Stomach (tissue), 9 donors: ENCODE results near the gene TANGO2. TPM values are rescaled to one million over a fixed set of nuclear protein-coding genes. Genes with fewer than 3 reads are reported as not detected.

Source experiments
- DNase-seq, 2 donors: peaks; one replicate each; pipeline versions ENCODE4 v3.0.0 to v3.0.0-alpha.2; 2013 to 2019
- H3K27ac ChIP-seq, 5 donors: fragments of 200-600 bp in 4 of 5; sonication (generic) in 4 of 5; one replicate each; pipeline ENCODE4 v1.5.1; 2013 to 2019; ENCODE audit warnings: mild to moderate bottlenecking in 1 of 5, moderate library complexity in 1 of 5
- H3K27me3 ChIP-seq, 3 donors: fragments of 200-600 bp; sonication (generic); one replicate each; pipeline ENCODE4 v1.5.1; 2017 to 2019; ENCODE audit warnings: mixed run types in 1 of 3
- H3K36me3 ChIP-seq, 4 donors: fragments of 200-600 bp; sonication (generic); 1 replicate in 3 of 4; 2 replicates in 1 of 4; pipeline ENCODE4 v1.5.1; 2016 to 2019
- H3K4me1 ChIP-seq, 4 donors: fragments of 200-600 bp; sonication (generic); one replicate each; pipeline ENCODE4 v1.5.1; 2016 to 2019
- H3K4me3 ChIP-seq, 4 donors: fragments of 200-600 bp; sonication (generic) in 3 of 4; one replicate each; pipeline ENCODE4 v1.5.1; 2016 to 2019; ENCODE audit warnings: mild to moderate bottlenecking in 1 of 4
- H3K9me3 ChIP-seq, 4 donors: fragments of 200-600 bp; sonication (generic); one replicate each; pipeline ENCODE4 v1.5.1; 2016 to 2019
- EP300 ChIP-seq: sonication (generic); formaldehyde crosslinking; IDR thresholded peaks from one replicate; pipeline ENCODE4 v1.6.1; 2017; ENCODE audit warnings: antibody characterized with exemption
- POLR2A ChIP-seq, 4 donors: fragments of 450-650 bp; IDR thresholded peaks; one replicate each; pipeline ENCODE4 v1.6.1; 2016; ENCODE audit warnings: antibody characterized with exemption in 4 of 4, control low read depth in 2 of 4, mild to moderate bottlenecking in 1 of 4, moderate library complexity in 1 of 4
- POLR2AphosphoS5 ChIP-seq, 3 donors: sonication (generic); formaldehyde crosslinking; IDR thresholded peaks; one replicate each; pipeline ENCODE4 v1.6.1; 2016; ENCODE audit warnings: antibody characterized with exemption in 3 of 3
- WGBS, 5 donors: extraction: QIAGEN DNeasy Blood & Tissue Kit in 3 of 5; methylation state at CpG; one replicate each; pipeline versions ENCODE4 v1.1.5 to v1.1.7; 2013 to 2018; 5-methylcytosine and 5-hydroxymethylcytosine counted together
- intact Hi-C: fragments of 100-400 bp; cut with DNase I; formaldehyde crosslinking; loops from one replicate; pipeline ENCODE4 v1.15.1; 2023; ENCODE audit warnings: low total_unique reads
- polyA plus RNA-seq, 3 donors: library from polyadenylated mRNA; stranded (reverse); fragments of 200-250 nt; gene quantifications; one replicate each; pipeline ENCODE4 v1.2.3, GENCODE V29; 2013
- total RNA-seq, 5 donors: library from RNA; depleted of rRNA; stranded (reverse); fragments of >200 nt; gene quantifications; one replicate each; pipeline versions ENCODE4 v1.1.0 to v1.2.3, GENCODE V29; 2014 to 2016
- TF ChIP-seq, protein P1 (sequence below), 7 experiments: fragments of 450-650 bp in 4 of 7; fragments of 200-600 bp in 3 of 7; sonication (generic) in 3 of 7; IDR thresholded peaks; one replicate each; pipeline ENCODE4 v1.5.1; 2016 to 2019; ENCODE audit warnings: antibody characterized with exemption in 7 of 7, control low read depth in 2 of 7, mild to moderate bottlenecking in 1 of 7
- donor health status: healthy with polysubstance abuse.
- donor health status: Bipolar disorder and iron deficiency.
- donor health status: healthy.

Gene TANGO2
- total and polyA plus RNA-seq, 8 donors, result 13.8 to 38.8 (median 26.6) TPM

DNA sequence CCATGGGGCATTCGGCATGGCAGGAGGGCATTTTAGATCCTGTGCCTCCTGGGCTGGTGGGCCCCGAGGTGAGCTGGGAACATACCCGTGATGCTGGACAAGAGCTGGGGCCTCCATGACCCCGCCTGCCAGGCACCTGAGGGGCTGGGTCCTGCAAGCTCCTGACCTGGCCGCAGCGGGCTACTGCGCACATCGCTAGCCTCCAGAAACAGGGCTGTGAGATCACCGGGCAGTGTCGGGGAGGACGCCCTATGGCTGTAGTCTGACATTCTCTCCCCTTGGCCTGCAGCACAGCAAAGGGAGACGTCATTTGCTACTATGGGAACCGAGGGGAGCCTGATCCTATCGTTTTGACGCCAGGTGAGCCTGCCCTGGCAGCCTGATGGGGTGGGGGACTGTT lies 34.7 kb downstream of the TANGO2 start:
- peaks cover 56 to 100% (median 93%) of the 10 kb centered on the region in 4 donors for H3K36me3 ChIP-seq
- intact Hi-C loops, result no loop called here
- no peaks in the 10 kb centered on the region for H3K9me3 ChIP-seq
- no peak for DNase-seq
- H3K27ac ChIP-seq, result no peak overlapping the region
- H3K4me3 ChIP-seq, result no peak overlapping the region
- H3K4me1 ChIP-seq, result no peaks in the 10 kb centered on the region
- WGBS, 5 donors, result 91 to 94% (median 93%) methylated on average over 8 to 15 of the region's 15 CpGs; no CpG with 5 or more reads in 1 of the 5 donors
- H3K27me3 ChIP-seq, result no peaks in the 10 kb centered on the region
- TF ChIP-seq, protein P1, sequence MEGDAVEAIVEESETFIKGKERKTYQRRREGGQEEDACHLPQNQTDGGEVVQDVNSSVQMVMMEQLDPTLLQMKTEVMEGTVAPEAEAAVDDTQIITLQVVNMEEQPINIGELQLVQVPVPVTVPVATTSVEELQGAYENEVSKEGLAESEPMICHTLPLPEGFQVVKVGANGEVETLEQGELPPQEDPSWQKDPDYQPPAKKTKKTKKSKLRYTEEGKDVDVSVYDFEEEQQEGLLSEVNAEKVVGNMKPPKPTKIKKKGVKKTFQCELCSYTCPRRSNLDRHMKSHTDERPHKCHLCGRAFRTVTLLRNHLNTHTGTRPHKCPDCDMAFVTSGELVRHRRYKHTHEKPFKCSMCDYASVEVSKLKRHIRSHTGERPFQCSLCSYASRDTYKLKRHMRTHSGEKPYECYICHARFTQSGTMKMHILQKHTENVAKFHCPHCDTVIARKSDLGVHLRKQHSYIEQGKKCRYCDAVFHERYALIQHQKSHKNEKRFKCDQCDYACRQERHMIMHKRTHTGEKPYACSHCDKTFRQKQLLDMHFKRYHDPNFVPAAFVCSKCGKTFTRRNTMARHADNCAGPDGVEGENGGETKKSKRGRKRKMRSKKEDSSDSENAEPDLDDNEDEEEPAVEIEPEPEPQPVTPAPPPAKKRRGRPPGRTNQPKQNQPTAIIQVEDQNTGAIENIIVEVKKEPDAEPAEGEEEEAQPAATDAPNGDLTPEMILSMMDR (IDR thresholded peaks at IDR 0.05), result no peak
- TF ChIP-seq POLR2A (IDR thresholded peaks at IDR 0.05) (no peak), EP300 (no peak), POLR2AphosphoS5 (IDR thresholded peaks at IDR 0.05) (no peak)

DNA sequence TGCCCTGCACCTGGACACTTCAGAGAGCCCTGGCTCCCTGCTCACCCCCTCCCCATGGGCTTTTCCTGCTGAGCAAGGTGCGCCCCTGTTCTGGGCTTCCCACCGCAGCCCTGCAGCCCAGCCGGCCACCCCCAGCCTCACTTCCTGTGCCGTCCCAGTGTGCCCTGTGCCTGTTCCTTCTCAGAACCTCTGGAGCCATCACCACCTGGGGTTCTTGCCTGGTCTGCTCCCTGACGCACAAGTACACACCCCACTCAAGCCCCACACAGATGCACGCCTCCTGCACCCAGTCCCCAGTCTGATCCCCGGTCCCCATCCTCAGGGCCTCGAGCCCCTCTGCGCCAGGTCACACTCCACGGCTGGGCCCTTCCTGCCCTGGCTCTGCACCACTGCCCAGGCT lies 35.3 kb downstream of the TANGO2 start:
- H3K4me1 ChIP-seq, result no peaks in the 10 kb centered on the region
- H3K27me3 ChIP-seq, result no peaks in the 10 kb centered on the region
- WGBS, 5 donors, result 88 to 96% (median 94%) methylated on average over 10 of the region's 10 CpGs
- TF ChIP-seq, protein P1 (IDR thresholded peaks at IDR 0.05), result no peak
- TF ChIP-seq POLR2A (IDR thresholded peaks at IDR 0.05) (no peak), EP300 (no peak), POLR2AphosphoS5 (IDR thresholded peaks at IDR 0.05) (no peak)
- no peak overlapping the region for H3K4me3 ChIP-seq
- no peak overlapping the region for H3K27ac ChIP-seq
- peaks cover 56 to 100% (median 95%) of the 10 kb centered on the region in 4 donors for H3K36me3 ChIP-seq
- intact Hi-C loops, result no loop called here
- no peak for DNase-seq
- no peaks in the 10 kb centered on the region for H3K9me3 ChIP-seq

DNA sequence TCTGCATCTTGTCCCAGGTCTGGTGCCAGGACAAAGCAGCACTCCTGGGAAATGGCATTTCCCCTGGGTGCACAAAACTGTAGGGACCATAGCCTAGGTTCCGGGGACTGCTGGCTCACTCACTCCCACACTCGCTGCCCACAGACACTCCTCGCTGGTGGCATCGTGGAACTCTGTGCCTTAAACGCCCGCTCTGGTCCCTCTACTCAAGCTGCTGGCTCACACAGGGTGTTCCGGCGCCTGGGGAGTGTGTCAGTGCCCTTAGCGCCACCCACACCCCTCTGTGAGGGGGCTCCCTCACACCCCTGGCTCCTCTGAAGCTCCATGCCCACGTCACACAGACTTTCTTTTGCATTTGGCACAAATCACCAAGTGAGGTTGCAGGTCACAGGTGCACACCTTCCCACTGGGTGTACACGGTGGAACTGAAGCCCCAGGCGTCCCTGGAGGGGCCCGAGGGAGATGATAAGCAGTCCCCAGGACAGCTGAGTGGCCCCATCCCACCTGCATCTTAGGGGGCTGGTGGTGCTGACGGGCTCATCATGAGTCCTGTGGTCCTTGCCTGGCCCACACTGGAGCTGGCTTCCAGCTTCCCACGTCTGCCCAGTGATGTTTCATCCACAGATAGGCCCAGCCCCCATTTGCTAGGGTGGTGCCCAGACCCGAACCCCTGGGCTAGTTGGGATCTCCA lies 35.9 kb downstream of the TANGO2 start:
- peaks cover 56 to 100% (median 95%) of the 10 kb centered on the region in 4 donors for H3K36me3 ChIP-seq
- intact Hi-C loops, result no loop called here
- H3K4me3 ChIP-seq, result no peak overlapping the region
- no peaks in the 10 kb centered on the region for H3K27me3 ChIP-seq
- DNase-seq, result no peak
- 91 to 94% (median 93%) methylated on average over 13 to 16 of the region's 16 CpGs for WGBS, 5 donors
- H3K27ac ChIP-seq, result no peak overlapping the region
- TF ChIP-seq POLR2AphosphoS5 (IDR thresholded peaks at IDR 0.05) (no peak), EP300 (no peak), POLR2A (IDR thresholded peaks at IDR 0.05) (no peak)
- TF ChIP-seq, protein P1 (IDR thresholded peaks at IDR 0.05), result no peak
- H3K9me3 ChIP-seq, result no peaks in the 10 kb centered on the region
- no peaks in the 10 kb centered on the region for H3K4me1 ChIP-seq

DNA sequence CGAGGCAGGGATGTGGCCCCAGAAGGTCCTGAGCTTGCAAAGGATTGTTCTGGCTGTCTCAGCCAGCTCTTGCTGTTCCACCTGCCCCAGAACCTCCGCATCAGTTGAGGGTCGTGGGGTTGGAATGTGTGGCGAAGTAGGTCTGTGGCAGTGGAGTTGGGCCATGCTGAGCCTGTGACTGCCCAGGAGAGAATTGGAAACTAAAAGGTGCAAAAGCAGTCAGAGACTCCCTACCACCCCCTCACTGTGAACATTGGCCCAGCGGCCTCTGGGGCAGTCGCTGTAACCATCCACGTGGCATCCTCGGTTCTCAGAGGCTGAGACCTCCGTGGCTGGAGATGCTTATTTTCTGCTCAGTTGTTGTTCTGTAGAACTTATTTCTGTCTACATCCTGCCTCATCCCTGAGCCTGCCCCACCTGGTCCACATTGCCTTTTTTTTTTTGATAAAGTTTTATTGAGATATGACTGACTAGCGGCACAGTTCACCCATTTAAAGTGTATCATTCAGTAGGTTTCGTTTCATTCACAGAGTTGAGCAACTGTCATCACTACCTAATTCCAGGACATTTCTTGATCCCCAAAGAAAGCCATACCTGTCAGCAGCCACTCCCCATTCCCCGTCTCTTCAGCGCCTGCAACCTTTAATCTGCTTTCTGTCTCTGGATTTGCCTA lies 36.8 kb downstream of the TANGO2 start:
- Histone ChIP-seq H3K27ac (no peak overlapping the region), H3K9me3 (no peaks in the 10 kb centered on the region), H3K36me3 (peaks cover 58 to 100% (median 95%) of the 10 kb centered on the region in 4 donors), H3K4me3 (no peak overlapping the region), H3K27me3 (no peaks in the 10 kb centered on the region), H3K4me1 (no peaks in the 10 kb centered on the region)
- DNase-seq, result no peak
- WGBS, 5 donors, result 91 to 98% (median 95%) methylated on average over 13 of the region's 13 CpGs
- TF ChIP-seq, protein P1 (IDR thresholded peaks at IDR 0.05), result no peak
- TF ChIP-seq POLR2A (IDR thresholded peaks at IDR 0.05), result no peak
- no peak for TF ChIP-seq EP300
- TF ChIP-seq POLR2AphosphoS5 (IDR thresholded peaks at IDR 0.05), result no peak
- intact Hi-C loops, result no loop called here
